K562 (cell line): ENCODE results near the gene SYCE1. TPM values are rescaled to one million over a fixed set of nuclear protein-coding genes. Genes with fewer than 3 reads are reported as not detected.

ENCODE experiments used
- ATAC-seq: fragments of 200-7000 bp; cut with Tn5 transposase; 3 replicates; pipeline ENCODE4 v1.9.1; 2020; ENCODE audit warnings: moderate library complexity
- BruUV-seq: library from RNA; stranded (reverse); fragments of 400-500 nt; replicated peaks from 2 replicates; lab custom pipeline; 2021; lab: Mats Ljungman, UMichigan
- CTCF ChIA-PET: fragments of 300-600 bp; formaldehyde crosslinking; extraction: SDS; loops from one replicate; lab custom pipeline; 2021; ENCODE audit warnings: low intra/inter-chr PET ratio; lab: Yijun Ruan, JAX
- POLR2A ChIA-PET: fragments of 300-600, 350-650 bp; sonication (Branson Sonifier 250); formaldehyde crosslinking; extraction: SDS; loops from one replicate; lab custom pipeline; 2021; ENCODE audit warnings: antibody characterized with exemption, inconsistent platforms; lab: Yijun Ruan, JAX
- DNase-seq, 4 experiments: peaks; one replicate each; pipeline versions ENCODE4 v3.0.0 to v3.0.0-alpha.2; 2011 to 2018; ENCODE audit warnings: low spot score in 3 of 4, mixed read lengths in 3 of 4; ENCODE audit errors: extremely low read depth in 1 of 4
- FAIRE-seq: peaks from 2 replicates; lab custom pipeline; 2011; peaks lifted over from hg19 to GRCh38; lab: Jason Lieb, UNC
- H2AFZ ChIP-seq: 2 replicates; pipeline ENCODE4 v1.6.0; 2011; ENCODE audit warnings: low read depth, low read length, control low read depth, inconsistent platforms
- H3K27ac ChIP-seq: fragments of 200-600 bp; 3 replicates; pipeline ENCODE4 v1.8.0; 2011; ENCODE audit warnings: low read depth, mild to moderate bottlenecking, control low read depth, inconsistent platforms, low read length, moderate library complexity, mixed read lengths; ENCODE audit errors: extremely low read depth
- H3K27me3 ChIP-seq, 2 experiments: fragments of 300-600 bp in 1 of 2; 2 replicates in 1 of 2; 3 replicates in 1 of 2; pipeline versions ENCODE4 v1.6.0 to v1.8.0; 2011; ENCODE audit warnings: inconsistent platforms in 2 of 2, low read length in 2 of 2, mild to moderate bottlenecking in 1 of 2, mixed read lengths in 1 of 2, moderate library complexity in 1 of 2; ENCODE audit not compliant: control insufficient read depth in 2 of 2, insufficient read depth in 2 of 2
- H3K36me3 ChIP-seq: fragments of 300-600 bp; 3 replicates; pipeline ENCODE4 v1.8.0; 2011; ENCODE audit warnings: mild to moderate bottlenecking, low read length, inconsistent platforms; ENCODE audit not compliant: control insufficient read depth, insufficient read depth
- H3K4me1 ChIP-seq, 2 experiments: fragments of 200-600 bp in 1 of 2; replicated peaks in 1 of 2; 2 replicates in 1 of 2; 3 replicates in 1 of 2; pipeline versions ENCODE4 v1.5.1 to v1.8.0; 2011; ENCODE audit warnings: inconsistent platforms in 2 of 2, low read length in 2 of 2, mild to moderate bottlenecking in 1 of 2, mixed read lengths in 1 of 2, moderate library complexity in 1 of 2; ENCODE audit not compliant: control insufficient read depth in 2 of 2, insufficient read depth in 2 of 2
- H3K4me2 ChIP-seq: 2 replicates; pipeline ENCODE4 v1.6.1; 2011; ENCODE audit warnings: low read length, control low read depth, inconsistent platforms, mixed read lengths; ENCODE audit not compliant: insufficient read depth
- H3K4me3 ChIP-seq: fragments of 200-600 bp; sonication (generic), shearing (Covaris generic); 2 replicates; pipeline ENCODE4 v1.5.1; 2016; ENCODE audit warnings: control low read depth, inconsistent platforms
- H3K79me2 ChIP-seq: fragments of 200-600 bp; 3 replicates; pipeline ENCODE4 v1.8.0; 2011; ENCODE audit warnings: low read length, inconsistent platforms; ENCODE audit not compliant: control insufficient read depth, insufficient read depth
- H3K9ac ChIP-seq, 2 experiments: 2 replicates each; pipeline versions ENCODE4 v1.6.0 to v1.6.1; 2011; ENCODE audit warnings: low read depth in 2 of 2, low read length in 2 of 2, control low read depth in 1 of 2, inconsistent platforms in 1 of 2, mild to moderate bottlenecking in 1 of 2, mixed read lengths in 1 of 2; ENCODE audit not compliant: insufficient read depth in 1 of 2
- H3K9me1 ChIP-seq: one replicate; pipeline ENCODE4 v1.6.0; 2011; ENCODE audit warnings: inconsistent platforms, mild to moderate bottlenecking, low read length, moderate library complexity; ENCODE audit not compliant: control insufficient read depth, insufficient read depth
- H3K9me3 ChIP-seq: replicated peaks from 2 replicates; pipeline ENCODE4 v1.5.1; 2011; ENCODE audit warnings: low read depth, low read length, inconsistent platforms; ENCODE audit not compliant: control insufficient read depth, insufficient read depth
- H4K20me1 ChIP-seq: replicated peaks from 2 replicates; pipeline ENCODE4 v1.6.1; 2011; ENCODE audit warnings: low read length, inconsistent platforms, mixed read lengths; ENCODE audit not compliant: control insufficient read depth, insufficient read depth
- OTX1 ChIP-seq: fragments of 450-650 bp; formaldehyde crosslinking; IDR thresholded peaks from 2 replicates; pipeline ENCODE4 v1.4.0; 2022; ENCODE audit warnings: mild to moderate bottlenecking
- POLR2B ChIP-seq: fragments of 450-650 bp; IDR thresholded peaks from 2 replicates; pipeline ENCODE4 v1.6.1; 2018; ENCODE audit warnings: low read depth; ENCODE audit not compliant: partially characterized antibody
- SP2 ChIP-seq: IDR thresholded peaks from 2 replicates; pipeline ENCODE4 v1.6.1; 2011; ENCODE audit warnings: mild to moderate bottlenecking, low read depth, low read length, moderate library complexity; ENCODE audit not compliant: poor library complexity, severe bottlenecking; ENCODE audit errors: extremely low read depth
- YY1 ChIP-seq, 3 experiments: IDR thresholded peaks; 2 replicates each; pipeline ENCODE4 v1.6.1; 2011; ENCODE audit warnings: low read length in 2 of 3, mild to moderate bottlenecking in 2 of 3, moderate library complexity in 2 of 3, borderline replicate concordance in 1 of 3, control low read depth in 1 of 3, low read depth in 1 of 3; ENCODE audit not compliant: insufficient read depth in 3 of 3, insufficient replicate concordance in 2 of 3, control insufficient read depth in 1 of 3, insufficient read length in 1 of 3; ENCODE audit errors: extremely low read depth in 1 of 3
- ZKSCAN8 ChIP-seq: fragments of 200-800 bp; sonication (Bioruptor generic); IDR thresholded peaks from 2 replicates; pipeline ENCODE4 v1.6.1; 2016; ENCODE audit warnings: missing genetic modification characterization, missing compliant biosample characterization
- ZNF133 ChIP-seq: fragments of 250-450 bp; sonication (Bioruptor Pico); IDR thresholded peaks from 2 replicates; pipeline ENCODE4 v1.4.0; 2020; ENCODE audit warnings: mild to moderate bottlenecking
- ZNF57 ChIP-seq: fragments of 450-650 bp; formaldehyde crosslinking; IDR thresholded peaks from 2 replicates; pipeline ENCODE4 v1.4.0; 2020; ENCODE audit warnings: mild to moderate bottlenecking, moderate library complexity
- ZZZ3 ChIP-seq: fragments of 450-650 bp; IDR thresholded peaks from 2 replicates; pipeline ENCODE4 v1.6.1; 2016; ENCODE audit warnings: antibody characterized with exemption, mild to moderate bottlenecking, moderate library complexity
- WGBS: fragments of 100-300 bp; shearing (Covaris generic); methylation state at CpG from one replicate; pipeline ENCODE4 v1.1.6; 2016; ENCODE audit warnings: low coverage, mixed read lengths; ENCODE audit not compliant: insufficient coverage; ENCODE audit errors: missing lambda C conversion rate; 5-methylcytosine and 5-hydroxymethylcytosine counted together
- in situ Hi-C: fragments of 300-500 bp; cut with MboI; formaldehyde crosslinking; loops from 4 replicates; pipeline ENCODE4 v1.15.0; 2018; ENCODE audit warnings: inconsistent platforms, mixed read lengths
- intact Hi-C: fragments of 100-400 bp; cut with micrococcal nuclease; formaldehyde crosslinking; loops from 2 replicates; pipeline ENCODE4 v1.14.2; 2022
- polyA plus RNA-seq, 8 experiments: library from polyadenylated mRNA; depleted of rRNA in 4 of 8; stranded (reverse) in 5 of 8; unstranded in 3 of 8; fragments of >200 nt; fragmentation: Nextera tagmentation in 2 of 8; fragmentation: Illumina TruSeq in 1 of 8; extraction: Ambion mirVana in 2 of 8; extraction: Trizol in 1 of 8; gene quantifications; 2 replicates each; pipeline versions ENCODE4 v1.2.1 to v1.2.3, GENCODE V29; 2011 to 2014; ENCODE audit warnings: inconsistent platforms in 1 of 8, missing spikeins in 1 of 8
- total RNA-seq, 7 experiments: library from RNA; depleted of rRNA in 6 of 7; stranded (reverse); fragments of >200 nt in 6 of 7; fragmentation: Illumina TruSeq in 2 of 7; extraction: Trizol in 2 of 7; gene quantifications; 2 replicates each; pipeline versions ENCODE4 v1.2.1 to v1.2.3, GENCODE V29; 2011 to 2021; ENCODE audit warnings: low replicate concordance in 1 of 7
- TF ChIP-seq, protein P1 (sequence below), 2 experiments: fragments of 150-350 bp in 1 of 2; IDR thresholded peaks; 2 replicates each; pipeline ENCODE4 v1.6.1; 2012 to 2016; ENCODE audit warnings: low read depth in 2 of 2, low read length in 2 of 2, mild to moderate bottlenecking in 1 of 2, moderate library complexity in 1 of 2
- TF ChIP-seq, protein P2 (sequence below): IDR thresholded peaks from 2 replicates; pipeline ENCODE4 v1.6.1; 2014; ENCODE audit warnings: antibody characterized with exemption
- TF ChIP-seq, protein P3 (sequence below): sonication (generic); formaldehyde crosslinking; IDR thresholded peaks from 2 replicates; pipeline ENCODE4 v1.8.1; 2023; ENCODE audit warnings: missing genetic modification reagents, mild to moderate bottlenecking, borderline replicate concordance

The SYCE1 gene
- total and polyA plus RNA-seq, 9 of the 15 experiments (the other 6 are each of a cell fraction or from before 2014, with no cell fraction given), result not detected

DNA sequence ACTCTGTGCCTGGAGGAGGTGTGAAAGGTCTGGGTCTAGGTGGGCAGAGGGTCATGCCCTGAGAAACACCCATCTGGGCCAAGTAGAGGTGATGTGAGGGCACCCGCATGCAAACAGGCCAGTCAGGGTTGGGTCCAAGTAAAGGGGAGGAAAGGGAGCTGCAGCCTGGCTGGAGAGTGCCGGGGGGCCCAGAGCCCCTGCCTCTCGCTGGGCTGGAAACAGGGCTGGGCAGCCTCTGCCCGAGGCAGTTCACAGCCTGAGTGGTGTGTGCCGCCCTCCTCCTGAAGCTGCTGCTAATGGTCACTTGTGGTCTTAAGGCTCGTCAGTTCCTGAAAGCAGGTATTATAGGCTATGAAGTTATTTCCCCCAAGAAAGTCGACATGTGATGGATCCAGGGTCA, 31.0 kb downstream of the SYCE1 start:
- H3K27me3 ChIP-seq, result peaks cover 20 to 45% of the 10 kb centered on the region in 2 experiments; a peak in 4 of 5 replicates
- no TSS peak for BruUV-seq

More for the DNA sequence above, 31.0 kb downstream of the SYCE1 start:
- peaks cover 0 to 5% of the 10 kb centered on the region in 2 experiments; a peak in 2 of 5 replicates for H3K4me1 ChIP-seq
- no peaks in the 10 kb centered on the region for H3K9me1 ChIP-seq
- CTCF ChIA-PET, result no interaction called here
- no peaks in the 10 kb centered on the region for H3K36me3 ChIP-seq
- TF ChIP-seq YY1 (IDR thresholded peaks at IDR 0.05; ENCODE audit: borderline replicate concordance in 1 of 3, control insufficient read depth in 1 of 3, extremely low read depth in 1 of 3, insufficient read depth in 3 of 3, insufficient read length in 1 of 3, insufficient replicate concordance in 2 of 3, low read depth in 1 of 3, low read length in 2 of 3) (no peak), ZNF133 (CRISPR knock-in tag) (no peak), OTX1 (CRISPR knock-in tag) (no peak), ZNF57 (CRISPR knock-in tag) (no peak), SP2 (no peak), ZKSCAN8 (CRISPR knock-in tag) (no peak), ZZZ3 (no peak), POLR2B (no peak)
- TF ChIP-seq, protein P1, sequence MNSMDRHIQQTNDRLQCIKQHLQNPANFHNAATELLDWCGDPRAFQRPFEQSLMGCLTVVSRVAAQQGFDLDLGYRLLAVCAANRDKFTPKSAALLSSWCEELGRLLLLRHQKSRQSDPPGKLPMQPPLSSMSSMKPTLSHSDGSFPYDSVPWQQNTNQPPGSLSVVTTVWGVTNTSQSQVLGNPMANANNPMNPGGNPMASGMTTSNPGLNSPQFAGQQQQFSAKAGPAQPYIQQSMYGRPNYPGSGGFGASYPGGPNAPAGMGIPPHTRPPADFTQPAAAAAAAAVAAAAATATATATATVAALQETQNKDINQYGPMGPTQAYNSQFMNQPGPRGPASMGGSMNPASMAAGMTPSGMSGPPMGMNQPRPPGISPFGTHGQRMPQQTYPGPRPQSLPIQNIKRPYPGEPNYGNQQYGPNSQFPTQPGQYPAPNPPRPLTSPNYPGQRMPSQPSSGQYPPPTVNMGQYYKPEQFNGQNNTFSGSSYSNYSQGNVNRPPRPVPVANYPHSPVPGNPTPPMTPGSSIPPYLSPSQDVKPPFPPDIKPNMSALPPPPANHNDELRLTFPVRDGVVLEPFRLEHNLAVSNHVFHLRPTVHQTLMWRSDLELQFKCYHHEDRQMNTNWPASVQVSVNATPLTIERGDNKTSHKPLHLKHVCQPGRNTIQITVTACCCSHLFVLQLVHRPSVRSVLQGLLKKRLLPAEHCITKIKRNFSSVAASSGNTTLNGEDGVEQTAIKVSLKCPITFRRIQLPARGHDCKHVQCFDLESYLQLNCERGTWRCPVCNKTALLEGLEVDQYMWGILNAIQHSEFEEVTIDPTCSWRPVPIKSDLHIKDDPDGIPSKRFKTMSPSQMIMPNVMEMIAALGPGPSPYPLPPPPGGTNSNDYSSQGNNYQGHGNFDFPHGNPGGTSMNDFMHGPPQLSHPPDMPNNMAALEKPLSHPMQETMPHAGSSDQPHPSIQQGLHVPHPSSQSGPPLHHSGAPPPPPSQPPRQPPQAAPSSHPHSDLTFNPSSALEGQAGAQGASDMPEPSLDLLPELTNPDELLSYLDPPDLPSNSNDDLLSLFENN (IDR thresholded peaks at IDR 0.05; ENCODE audit: low read depth in 2 of 2, low read length in 2 of 2), result no peak
- TF ChIP-seq, protein P2, sequence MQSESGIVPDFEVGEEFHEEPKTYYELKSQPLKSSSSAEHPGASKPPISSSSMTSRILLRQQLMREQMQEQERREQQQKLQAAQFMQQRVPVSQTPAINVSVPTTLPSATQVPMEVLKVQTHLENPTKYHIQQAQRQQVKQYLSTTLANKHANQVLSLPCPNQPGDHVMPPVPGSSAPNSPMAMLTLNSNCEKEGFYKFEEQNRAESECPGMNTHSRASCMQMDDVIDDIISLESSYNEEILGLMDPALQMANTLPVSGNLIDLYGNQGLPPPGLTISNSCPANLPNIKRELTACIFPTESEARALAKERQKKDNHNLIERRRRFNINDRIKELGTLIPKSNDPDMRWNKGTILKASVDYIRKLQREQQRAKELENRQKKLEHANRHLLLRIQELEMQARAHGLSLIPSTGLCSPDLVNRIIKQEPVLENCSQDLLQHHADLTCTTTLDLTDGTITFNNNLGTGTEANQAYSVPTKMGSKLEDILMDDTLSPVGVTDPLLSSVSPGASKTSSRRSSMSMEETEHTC, result no peak
- TF ChIP-seq, protein P3, sequence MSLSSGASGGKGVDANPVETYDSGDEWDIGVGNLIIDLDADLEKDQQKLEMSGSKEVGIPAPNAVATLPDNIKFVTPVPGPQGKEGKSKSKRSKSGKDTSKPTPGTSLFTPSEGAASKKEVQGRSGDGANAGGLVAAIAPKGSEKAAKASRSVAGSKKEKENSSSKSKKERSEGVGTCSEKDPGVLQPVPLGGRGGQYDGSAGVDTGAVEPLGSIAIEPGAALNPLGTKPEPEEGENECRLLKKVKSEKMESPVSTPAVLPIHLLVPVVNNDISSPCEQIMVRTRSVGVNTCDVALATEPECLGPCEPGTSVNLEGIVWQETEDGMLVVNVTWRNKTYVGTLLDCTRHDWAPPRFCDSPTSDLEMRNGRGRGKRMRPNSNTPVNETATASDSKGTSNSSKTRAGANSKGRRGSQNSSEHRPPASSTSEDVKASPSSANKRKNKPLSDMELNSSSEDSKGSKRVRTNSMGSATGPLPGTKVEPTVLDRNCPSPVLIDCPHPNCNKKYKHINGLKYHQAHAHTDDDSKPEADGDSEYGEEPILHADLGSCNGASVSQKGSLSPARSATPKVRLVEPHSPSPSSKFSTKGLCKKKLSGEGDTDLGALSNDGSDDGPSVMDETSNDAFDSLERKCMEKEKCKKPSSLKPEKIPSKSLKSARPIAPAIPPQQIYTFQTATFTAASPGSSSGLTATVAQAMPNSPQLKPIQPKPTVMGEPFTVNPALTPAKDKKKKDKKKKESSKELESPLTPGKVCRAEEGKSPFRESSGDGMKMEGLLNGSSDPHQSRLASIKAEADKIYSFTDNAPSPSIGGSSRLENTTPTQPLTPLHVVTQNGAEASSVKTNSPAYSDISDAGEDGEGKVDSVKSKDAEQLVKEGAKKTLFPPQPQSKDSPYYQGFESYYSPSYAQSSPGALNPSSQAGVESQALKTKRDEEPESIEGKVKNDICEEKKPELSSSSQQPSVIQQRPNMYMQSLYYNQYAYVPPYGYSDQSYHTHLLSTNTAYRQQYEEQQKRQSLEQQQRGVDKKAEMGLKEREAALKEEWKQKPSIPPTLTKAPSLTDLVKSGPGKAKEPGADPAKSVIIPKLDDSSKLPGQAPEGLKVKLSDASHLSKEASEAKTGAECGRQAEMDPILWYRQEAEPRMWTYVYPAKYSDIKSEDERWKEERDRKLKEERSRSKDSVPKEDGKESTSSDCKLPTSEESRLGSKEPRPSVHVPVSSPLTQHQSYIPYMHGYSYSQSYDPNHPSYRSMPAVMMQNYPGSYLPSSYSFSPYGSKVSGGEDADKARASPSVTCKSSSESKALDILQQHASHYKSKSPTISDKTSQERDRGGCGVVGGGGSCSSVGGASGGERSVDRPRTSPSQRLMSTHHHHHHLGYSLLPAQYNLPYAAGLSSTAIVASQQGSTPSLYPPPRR (CRISPR knock-in tag), result no peak
- 0% methylated on average over 7 of the region's 7 CpGs for WGBS
- no peak overlapping the region for H3K9ac ChIP-seq
- POLR2A ChIA-PET, result no interaction called here
- no peak for DNase-seq
- no peaks in the 10 kb centered on the region for H4K20me1 ChIP-seq
- no peak overlapping the region for H2AFZ ChIP-seq
- intact Hi-C loops (no loop called here), in situ Hi-C loops (no loop called here)
- H3K4me3 ChIP-seq, result no peak overlapping the region
- H3K27ac ChIP-seq, result no peak overlapping the region
- FAIRE-seq, result no peak
- H3K79me2 ChIP-seq, result no peaks in the 10 kb centered on the region
- ATAC-seq, result no peak
- no peaks in the 10 kb centered on the region for H3K9me3 ChIP-seq
- no peak overlapping the region for H3K4me2 ChIP-seq
